Measurements from ENCODE around the gene FNDC3B.

DNA sequence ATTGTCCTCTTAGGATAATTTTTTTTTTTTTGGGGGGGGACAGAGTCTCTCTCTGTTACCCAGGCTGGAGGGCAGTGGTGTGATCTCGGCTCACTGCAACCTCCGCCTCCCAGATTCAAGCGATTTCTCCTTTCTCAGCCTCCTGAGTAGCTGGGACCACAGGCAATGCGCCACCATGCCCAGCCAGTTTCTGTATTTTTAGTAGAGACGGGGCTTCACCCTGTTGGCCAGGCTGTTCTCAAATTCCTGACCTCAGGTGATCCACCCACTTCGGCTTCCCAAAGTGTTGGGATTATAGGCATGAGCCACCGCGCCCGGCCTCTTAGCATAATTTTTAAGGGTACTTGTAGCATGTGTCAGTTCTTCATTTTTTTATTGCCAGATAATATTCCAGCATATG, 122.6 kb downstream of the FNDC3B start:
- no peak for TF ChIP-seq POLR2A (IDR thresholded peaks at IDR 0.05)
- TF ChIP-seq, protein P1, sequence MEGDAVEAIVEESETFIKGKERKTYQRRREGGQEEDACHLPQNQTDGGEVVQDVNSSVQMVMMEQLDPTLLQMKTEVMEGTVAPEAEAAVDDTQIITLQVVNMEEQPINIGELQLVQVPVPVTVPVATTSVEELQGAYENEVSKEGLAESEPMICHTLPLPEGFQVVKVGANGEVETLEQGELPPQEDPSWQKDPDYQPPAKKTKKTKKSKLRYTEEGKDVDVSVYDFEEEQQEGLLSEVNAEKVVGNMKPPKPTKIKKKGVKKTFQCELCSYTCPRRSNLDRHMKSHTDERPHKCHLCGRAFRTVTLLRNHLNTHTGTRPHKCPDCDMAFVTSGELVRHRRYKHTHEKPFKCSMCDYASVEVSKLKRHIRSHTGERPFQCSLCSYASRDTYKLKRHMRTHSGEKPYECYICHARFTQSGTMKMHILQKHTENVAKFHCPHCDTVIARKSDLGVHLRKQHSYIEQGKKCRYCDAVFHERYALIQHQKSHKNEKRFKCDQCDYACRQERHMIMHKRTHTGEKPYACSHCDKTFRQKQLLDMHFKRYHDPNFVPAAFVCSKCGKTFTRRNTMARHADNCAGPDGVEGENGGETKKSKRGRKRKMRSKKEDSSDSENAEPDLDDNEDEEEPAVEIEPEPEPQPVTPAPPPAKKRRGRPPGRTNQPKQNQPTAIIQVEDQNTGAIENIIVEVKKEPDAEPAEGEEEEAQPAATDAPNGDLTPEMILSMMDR (IDR thresholded peaks at IDR 0.05): no peak

Data from testis (tissue), 2 donors.